Measurements from ENCODE around the gene RBBP5.
A peak's percentile ranks its signal among the peaks of the same experiment; 100 is the strongest.

- peak; percentile 82 to 89 (median 84) for TF ChIP-seq CTCF (IDR thresholded peaks at IDR 0.05)
- TF ChIP-seq EP300 (IDR thresholded peaks at IDR 0.05) = no peak
- peak in 1 of 2 donors; percentile 36 for TF ChIP-seq POLR2AphosphoS5 (IDR thresholded peaks at IDR 0.05)
Measured at GRCh38 chr1:205061665-205062069, 60.1 kb downstream of the RBBP5 start.

All from esophagus muscularis mucosa (tissue), 4 donors.